B cell (primary cell): Measurements from ENCODE around the gene DAP.

ENCODE experiments used
- CTCF ChIP-seq: fragments of 200-600 bp; IDR thresholded peaks from one replicate; pipeline ENCODE4 v1.8.0; 2022; ENCODE audit warnings: antibody characterized with exemption, mild to moderate bottlenecking
- EZH2 ChIP-seq: IDR thresholded peaks from 2 replicates; pipeline ENCODE4 v1.6.1; 2012; ENCODE audit warnings: borderline replicate concordance, low read depth, mild to moderate bottlenecking, moderate library complexity, low read length; ENCODE audit not compliant: insufficient read depth, poor library complexity, severe bottlenecking

GRCh38 chr5:10667431-10668057 lies 93.5 kb downstream of the DAP start:
- TF ChIP-seq CTCF (no peak), EZH2 (no peak)
